WTC11 (cell line): ENCODE data around the gene ABCG8. TPM values are rescaled to one million over a fixed set of nuclear protein-coding genes. Genes with fewer than 3 reads are reported as not detected.

Experiments
- ATAC-seq: fragments of 200-7000 bp; cut with Tn5 transposase; 2 replicates; pipeline ENCODE4 v1.10.0; 2021; ENCODE audit warnings: mild to moderate bottlenecking, moderate library complexity
- CTCF ChIA-PET: fragments of 300-600 bp; sonication (Branson Sonifier 250); formaldehyde crosslinking; loops from one replicate; lab custom pipeline; 2021; ENCODE audit warnings: antibody characterized with exemption; lab: Charles Lee
- POLR2A ChIA-PET: fragments of 350-600 bp; sonication (Branson Sonifier 250); formaldehyde crosslinking; loops from one replicate; lab custom pipeline; 2021; ENCODE audit warnings: antibody characterized with exemption; lab: Charles Lee
- DNase-seq: peaks from one replicate; pipeline ENCODE4 v3.0.0; 2021; ENCODE audit warnings: low spot score
- H3K27ac Mint-ChIP-seq: 2 replicates; pipeline ENCODE4 v1.8.0; 2021; ENCODE audit warnings: mixed read lengths
- H3K27me3 Mint-ChIP-seq: 2 replicates; pipeline ENCODE4 v1.8.0; 2021; ENCODE audit warnings: low read depth, mild to moderate bottlenecking, moderate library complexity, mixed read lengths
- H3K36me3 Mint-ChIP-seq: 2 replicates; pipeline ENCODE4 v1.8.0; 2021; ENCODE audit warnings: mixed read lengths
- H3K4me1 Mint-ChIP-seq: 2 replicates; pipeline ENCODE4 v1.8.0; 2022; ENCODE audit warnings: mixed read lengths
- H3K4me3 Mint-ChIP-seq: 2 replicates; pipeline ENCODE4 v1.8.0; 2021; ENCODE audit warnings: mild to moderate bottlenecking, moderate library complexity, mixed read lengths
- H3K9me3 Mint-ChIP-seq: 2 replicates; pipeline ENCODE4 v1.8.0; 2021; ENCODE audit warnings: mixed read lengths
- CBFB ChIP-seq: sonication (generic); formaldehyde crosslinking; IDR thresholded peaks from 2 replicates; pipeline ENCODE4 v1.8.1; 2022; ENCODE audit warnings: mild to moderate bottlenecking, low read depth, missing genetic modification reagents
- ELF4 ChIP-seq: sonication (generic); formaldehyde crosslinking; IDR thresholded peaks from 2 replicates; pipeline ENCODE4 v1.8.1; 2022; ENCODE audit warnings: low read depth, mild to moderate bottlenecking, moderate library complexity, missing genetic modification reagents
- EMX1 ChIP-seq: fragments of 250-450 bp; sonication (Bioruptor Pico); IDR thresholded peaks from 2 replicates; pipeline ENCODE4 v1.8.0; 2021; ENCODE audit warnings: mild to moderate bottlenecking
- FOXK1 ChIP-seq: sonication (generic); formaldehyde crosslinking; IDR thresholded peaks from 2 replicates; pipeline ENCODE4 v1.8.0; 2022; ENCODE audit warnings: mild to moderate bottlenecking, moderate library complexity, missing genetic modification reagents
- HMGA2 ChIP-seq: fragments of 250-450 bp; sonication (Bioruptor Pico); IDR thresholded peaks from 2 replicates; pipeline ENCODE4 v1.4.0; 2021; ENCODE audit warnings: mild to moderate bottlenecking, moderate library complexity
- KAT7 ChIP-seq: sonication (generic); formaldehyde crosslinking; IDR thresholded peaks from 2 replicates; pipeline ENCODE4 v1.8.1; 2023; ENCODE audit warnings: missing genetic modification reagents, mild to moderate bottlenecking, borderline replicate concordance
- NFATC4 ChIP-seq: fragments of 250-450 bp; sonication (Bioruptor Pico); IDR thresholded peaks from 2 replicates; pipeline ENCODE4 v1.9.0; 2021; ENCODE audit warnings: mild to moderate bottlenecking
- NFYB ChIP-seq: sonication (generic); formaldehyde crosslinking; conservative IDR thresholded peaks from 2 replicates; pipeline ENCODE4 v1.8.0; 2022; ENCODE audit warnings: low read depth, missing genetic modification reagents
- RELA ChIP-seq: sonication (generic); formaldehyde crosslinking; IDR thresholded peaks from 2 replicates; pipeline ENCODE4 v1.8.1; 2022; ENCODE audit warnings: missing genetic modification reagents, mild to moderate bottlenecking, borderline replicate concordance
- RORB ChIP-seq: fragments of 250-450 bp; sonication (Bioruptor Pico); IDR thresholded peaks from 2 replicates; pipeline ENCODE4 v1.9.0; 2021; ENCODE audit warnings: mild to moderate bottlenecking
- SMAD4 ChIP-seq: sonication (generic); formaldehyde crosslinking; IDR thresholded peaks from 2 replicates; pipeline ENCODE4 v1.8.0; 2022; ENCODE audit warnings: mild to moderate bottlenecking, missing genetic modification reagents
- TEAD1 ChIP-seq: sonication (generic); formaldehyde crosslinking; IDR thresholded peaks from 2 replicates; pipeline ENCODE4 v1.8.0; 2022; ENCODE audit warnings: mild to moderate bottlenecking, missing genetic modification reagents
- ZBTB21 ChIP-seq: sonication (generic); formaldehyde crosslinking; IDR thresholded peaks from 2 replicates; pipeline ENCODE4 v1.8.1; 2023; ENCODE audit warnings: mild to moderate bottlenecking, missing genetic modification reagents, borderline replicate concordance
- ZNF138 ChIP-seq: sonication (generic); formaldehyde crosslinking; conservative IDR thresholded peaks from 2 replicates; pipeline ENCODE4 v1.8.1; 2022; ENCODE audit warnings: mild to moderate bottlenecking, moderate library complexity, missing genetic modification reagents
- ZNF317 ChIP-seq: sonication (generic); formaldehyde crosslinking; IDR thresholded peaks from 2 replicates; pipeline ENCODE4 v1.8.1; 2023; ENCODE audit warnings: low read depth, mild to moderate bottlenecking, moderate library complexity, missing genetic modification reagents, borderline replicate concordance
- ZNF671 ChIP-seq: fragments of 250-450 bp; sonication (Bioruptor Pico); IDR thresholded peaks from 2 replicates; pipeline ENCODE4 v1.8.0; 2021; ENCODE audit warnings: mild to moderate bottlenecking
- total RNA-seq: library from RNA; stranded (reverse); gene quantifications from 3 replicates; pipeline ENCODE4 v1.2.3, GENCODE V29; 2021
- TF ChIP-seq, protein P1 (sequence below): fragments of 250-450 bp; sonication (Bioruptor Pico); IDR thresholded peaks from 2 replicates; pipeline ENCODE4 v1.9.0; 2021; ENCODE audit warnings: mild to moderate bottlenecking, borderline replicate concordance
- TF ChIP-seq, protein P2 (sequence below): sonication (generic); formaldehyde crosslinking; IDR thresholded peaks from 2 replicates; pipeline ENCODE4 v1.8.1; 2022; ENCODE audit warnings: missing genetic modification reagents, borderline replicate concordance
- TF ChIP-seq, protein P3 (sequence below): sonication (generic); formaldehyde crosslinking; IDR thresholded peaks from 2 replicates; pipeline ENCODE4 v1.8.1; 2022; ENCODE audit warnings: mild to moderate bottlenecking, missing genetic modification reagents, moderate library complexity, borderline replicate concordance
- TF ChIP-seq, protein P4 (sequence below): sonication (generic); formaldehyde crosslinking; conservative IDR thresholded peaks from 2 replicates; pipeline ENCODE4 v1.8.1; 2022; ENCODE audit warnings: mild to moderate bottlenecking, missing genetic modification reagents
- TF ChIP-seq, protein P5 (sequence below): fragments of 200-600 bp; IDR thresholded peaks from 2 replicates; pipeline ENCODE4 v1.8.0; 2022; ENCODE audit warnings: antibody characterized with exemption
- TF ChIP-seq, protein P6 (sequence below): sonication (generic); formaldehyde crosslinking; IDR thresholded peaks from 2 replicates; pipeline ENCODE4 v1.8.0; 2023; ENCODE audit warnings: missing genetic modification reagents
- TF ChIP-seq, protein P7 (sequence below): sonication (generic); formaldehyde crosslinking; IDR thresholded peaks from 2 replicates; pipeline ENCODE4 v1.8.1; 2023; ENCODE audit warnings: mild to moderate bottlenecking, missing genetic modification reagents, moderate library complexity

Gene ABCG8
- total RNA-seq, 1 experiment from 2014 or later, result not detected

DNA sequence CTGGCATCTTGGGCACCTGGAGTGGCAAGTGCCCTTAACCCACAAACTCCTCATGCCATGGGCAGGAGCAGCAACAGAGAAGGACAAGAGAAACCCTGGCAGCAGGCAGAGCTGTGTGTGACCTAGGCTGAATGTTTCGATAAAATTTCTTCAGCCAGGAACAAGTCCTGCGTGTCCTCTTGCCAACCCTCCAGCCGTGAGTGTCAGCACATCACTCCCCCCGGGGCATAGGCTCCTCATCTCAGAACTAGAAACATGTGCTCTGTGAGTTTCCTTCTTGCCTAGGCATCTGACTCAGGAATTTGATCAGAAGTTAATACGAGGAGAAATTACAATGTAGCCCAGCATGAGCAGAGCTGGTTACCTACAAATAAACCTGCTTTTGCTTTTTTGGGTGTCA lies 2.2 kb downstream of the ABCG8 start (continued):
- TF ChIP-seq, protein P1, sequence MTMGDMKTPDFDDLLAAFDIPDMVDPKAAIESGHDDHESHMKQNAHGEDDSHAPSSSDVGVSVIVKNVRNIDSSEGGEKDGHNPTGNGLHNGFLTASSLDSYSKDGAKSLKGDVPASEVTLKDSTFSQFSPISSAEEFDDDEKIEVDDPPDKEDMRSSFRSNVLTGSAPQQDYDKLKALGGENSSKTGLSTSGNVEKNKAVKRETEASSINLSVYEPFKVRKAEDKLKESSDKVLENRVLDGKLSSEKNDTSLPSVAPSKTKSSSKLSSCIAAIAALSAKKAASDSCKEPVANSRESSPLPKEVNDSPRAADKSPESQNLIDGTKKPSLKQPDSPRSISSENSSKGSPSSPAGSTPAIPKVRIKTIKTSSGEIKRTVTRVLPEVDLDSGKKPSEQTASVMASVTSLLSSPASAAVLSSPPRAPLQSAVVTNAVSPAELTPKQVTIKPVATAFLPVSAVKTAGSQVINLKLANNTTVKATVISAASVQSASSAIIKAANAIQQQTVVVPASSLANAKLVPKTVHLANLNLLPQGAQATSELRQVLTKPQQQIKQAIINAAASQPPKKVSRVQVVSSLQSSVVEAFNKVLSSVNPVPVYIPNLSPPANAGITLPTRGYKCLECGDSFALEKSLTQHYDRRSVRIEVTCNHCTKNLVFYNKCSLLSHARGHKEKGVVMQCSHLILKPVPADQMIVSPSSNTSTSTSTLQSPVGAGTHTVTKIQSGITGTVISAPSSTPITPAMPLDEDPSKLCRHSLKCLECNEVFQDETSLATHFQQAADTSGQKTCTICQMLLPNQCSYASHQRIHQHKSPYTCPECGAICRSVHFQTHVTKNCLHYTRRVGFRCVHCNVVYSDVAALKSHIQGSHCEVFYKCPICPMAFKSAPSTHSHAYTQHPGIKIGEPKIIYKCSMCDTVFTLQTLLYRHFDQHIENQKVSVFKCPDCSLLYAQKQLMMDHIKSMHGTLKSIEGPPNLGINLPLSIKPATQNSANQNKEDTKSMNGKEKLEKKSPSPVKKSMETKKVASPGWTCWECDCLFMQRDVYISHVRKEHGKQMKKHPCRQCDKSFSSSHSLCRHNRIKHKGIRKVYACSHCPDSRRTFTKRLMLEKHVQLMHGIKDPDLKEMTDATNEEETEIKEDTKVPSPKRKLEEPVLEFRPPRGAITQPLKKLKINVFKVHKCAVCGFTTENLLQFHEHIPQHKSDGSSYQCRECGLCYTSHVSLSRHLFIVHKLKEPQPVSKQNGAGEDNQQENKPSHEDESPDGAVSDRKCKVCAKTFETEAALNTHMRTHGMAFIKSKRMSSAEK (CRISPR knock-in tag), result no peak
- TF ChIP-seq RORB (no peak), NFATC4 (CRISPR knock-in tag) (no peak), NFYB (no peak)
- TF ChIP-seq, protein P2, sequence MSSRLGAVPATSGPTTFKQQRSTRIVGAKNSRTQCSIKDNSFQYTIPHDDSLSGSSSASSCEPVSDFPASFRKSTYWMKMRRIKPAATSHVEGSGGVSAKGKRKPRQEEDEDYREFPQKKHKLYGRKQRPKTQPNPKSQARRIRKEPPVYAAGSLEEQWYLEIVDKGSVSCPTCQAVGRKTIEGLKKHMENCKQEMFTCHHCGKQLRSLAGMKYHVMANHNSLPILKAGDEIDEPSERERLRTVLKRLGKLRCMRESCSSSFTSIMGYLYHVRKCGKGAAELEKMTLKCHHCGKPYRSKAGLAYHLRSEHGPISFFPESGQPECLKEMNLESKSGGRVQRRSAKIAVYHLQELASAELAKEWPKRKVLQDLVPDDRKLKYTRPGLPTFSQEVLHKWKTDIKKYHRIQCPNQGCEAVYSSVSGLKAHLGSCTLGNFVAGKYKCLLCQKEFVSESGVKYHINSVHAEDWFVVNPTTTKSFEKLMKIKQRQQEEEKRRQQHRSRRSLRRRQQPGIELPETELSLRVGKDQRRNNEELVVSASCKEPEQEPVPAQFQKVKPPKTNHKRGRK (CRISPR knock-in tag), result no peak
- TF ChIP-seq, all 79 proteins: peak for 0

DNA sequence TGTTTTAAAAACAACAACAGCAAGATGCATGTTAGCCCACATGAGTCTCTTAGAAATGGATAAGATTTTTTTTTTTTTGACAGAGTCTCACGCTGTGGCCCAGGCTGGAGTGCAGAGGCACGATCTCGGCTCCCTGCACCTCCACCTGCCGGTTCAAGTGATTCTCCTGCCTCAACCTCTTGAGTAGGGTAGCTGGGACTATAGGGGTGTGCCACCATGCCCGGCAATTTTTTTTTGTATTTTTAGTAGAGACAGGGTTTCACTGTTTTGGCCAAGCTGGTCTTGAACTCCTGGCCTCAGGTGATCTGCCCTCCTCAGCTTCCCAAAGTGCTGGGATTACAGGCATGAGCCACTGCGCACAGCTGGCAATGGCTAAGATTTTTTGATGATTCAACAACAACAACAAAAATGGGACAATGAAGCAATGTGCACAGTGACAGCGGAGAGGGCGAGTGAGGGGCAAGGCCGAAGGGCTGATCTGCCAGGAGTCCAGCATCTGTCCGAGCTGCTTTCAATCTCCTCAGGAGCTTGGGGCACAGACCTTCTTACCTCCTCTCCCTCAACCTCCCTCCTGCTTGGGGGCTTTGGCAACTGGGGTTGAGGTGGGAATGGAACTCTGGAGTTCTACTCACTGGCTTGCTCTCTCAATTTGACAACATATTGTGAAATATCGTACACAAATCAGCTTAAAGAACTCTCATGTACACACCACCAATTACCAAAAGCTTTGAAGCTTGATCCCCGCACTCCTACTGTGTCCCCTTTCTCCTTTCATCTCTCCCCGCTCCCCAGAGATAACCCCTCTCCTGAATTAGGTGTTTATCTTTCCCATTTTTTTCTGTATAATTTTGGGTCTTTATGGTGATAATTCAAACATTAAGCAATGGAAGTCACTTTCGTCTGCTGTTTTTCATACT lies 3.4 kb downstream of the ABCG8 start:
- peaks cover 8% of the 10 kb centered on the region for H3K4me1 Mint-ChIP-seq
- no peaks in the 10 kb centered on the region for H3K27me3 Mint-ChIP-seq
- ATAC-seq (no peak), DNase-seq (no peak)
- no peak overlapping the region for H3K4me3 Mint-ChIP-seq
- H3K27ac Mint-ChIP-seq, result no peak overlapping the region
- POLR2A ChIA-PET, result no interaction called here
- TF ChIP-seq ZNF671 (CRISPR knock-in tag), result no peak
- no peak for TF ChIP-seq EMX1
- TF ChIP-seq, protein P3, sequence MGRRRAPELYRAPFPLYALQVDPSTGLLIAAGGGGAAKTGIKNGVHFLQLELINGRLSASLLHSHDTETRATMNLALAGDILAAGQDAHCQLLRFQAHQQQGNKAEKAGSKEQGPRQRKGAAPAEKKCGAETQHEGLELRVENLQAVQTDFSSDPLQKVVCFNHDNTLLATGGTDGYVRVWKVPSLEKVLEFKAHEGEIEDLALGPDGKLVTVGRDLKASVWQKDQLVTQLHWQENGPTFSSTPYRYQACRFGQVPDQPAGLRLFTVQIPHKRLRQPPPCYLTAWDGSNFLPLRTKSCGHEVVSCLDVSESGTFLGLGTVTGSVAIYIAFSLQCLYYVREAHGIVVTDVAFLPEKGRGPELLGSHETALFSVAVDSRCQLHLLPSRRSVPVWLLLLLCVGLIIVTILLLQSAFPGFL (CRISPR knock-in tag), result no peak
- TF ChIP-seq, protein P4, sequence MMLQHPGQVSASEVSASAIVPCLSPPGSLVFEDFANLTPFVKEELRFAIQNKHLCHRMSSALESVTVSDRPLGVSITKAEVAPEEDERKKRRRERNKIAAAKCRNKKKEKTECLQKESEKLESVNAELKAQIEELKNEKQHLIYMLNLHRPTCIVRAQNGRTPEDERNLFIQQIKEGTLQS (CRISPR knock-in tag), result no peak
- TF ChIP-seq SMAD4 (CRISPR knock-in tag), result no peak
- no peak for TF ChIP-seq KAT7 (CRISPR knock-in tag)
- TF ChIP-seq ZNF138, result no peak
- no peak for TF ChIP-seq NFYB
- no peak for TF ChIP-seq TEAD1
- TF ChIP-seq ZBTB21 (CRISPR knock-in tag), result no peak
- TF ChIP-seq ELF4 (CRISPR knock-in tag), result no peak
- TF ChIP-seq, protein P5, sequence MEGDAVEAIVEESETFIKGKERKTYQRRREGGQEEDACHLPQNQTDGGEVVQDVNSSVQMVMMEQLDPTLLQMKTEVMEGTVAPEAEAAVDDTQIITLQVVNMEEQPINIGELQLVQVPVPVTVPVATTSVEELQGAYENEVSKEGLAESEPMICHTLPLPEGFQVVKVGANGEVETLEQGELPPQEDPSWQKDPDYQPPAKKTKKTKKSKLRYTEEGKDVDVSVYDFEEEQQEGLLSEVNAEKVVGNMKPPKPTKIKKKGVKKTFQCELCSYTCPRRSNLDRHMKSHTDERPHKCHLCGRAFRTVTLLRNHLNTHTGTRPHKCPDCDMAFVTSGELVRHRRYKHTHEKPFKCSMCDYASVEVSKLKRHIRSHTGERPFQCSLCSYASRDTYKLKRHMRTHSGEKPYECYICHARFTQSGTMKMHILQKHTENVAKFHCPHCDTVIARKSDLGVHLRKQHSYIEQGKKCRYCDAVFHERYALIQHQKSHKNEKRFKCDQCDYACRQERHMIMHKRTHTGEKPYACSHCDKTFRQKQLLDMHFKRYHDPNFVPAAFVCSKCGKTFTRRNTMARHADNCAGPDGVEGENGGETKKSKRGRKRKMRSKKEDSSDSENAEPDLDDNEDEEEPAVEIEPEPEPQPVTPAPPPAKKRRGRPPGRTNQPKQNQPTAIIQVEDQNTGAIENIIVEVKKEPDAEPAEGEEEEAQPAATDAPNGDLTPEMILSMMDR, result no peak
- TF ChIP-seq, protein P6, sequence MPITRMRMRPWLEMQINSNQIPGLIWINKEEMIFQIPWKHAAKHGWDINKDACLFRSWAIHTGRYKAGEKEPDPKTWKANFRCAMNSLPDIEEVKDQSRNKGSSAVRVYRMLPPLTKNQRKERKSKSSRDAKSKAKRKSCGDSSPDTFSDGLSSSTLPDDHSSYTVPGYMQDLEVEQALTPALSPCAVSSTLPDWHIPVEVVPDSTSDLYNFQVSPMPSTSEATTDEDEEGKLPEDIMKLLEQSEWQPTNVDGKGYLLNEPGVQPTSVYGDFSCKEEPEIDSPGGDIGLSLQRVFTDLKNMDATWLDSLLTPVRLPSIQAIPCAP (CRISPR knock-in tag), result no peak
- no peak for TF ChIP-seq HMGA2 (CRISPR knock-in tag)
- TF ChIP-seq, protein P7, sequence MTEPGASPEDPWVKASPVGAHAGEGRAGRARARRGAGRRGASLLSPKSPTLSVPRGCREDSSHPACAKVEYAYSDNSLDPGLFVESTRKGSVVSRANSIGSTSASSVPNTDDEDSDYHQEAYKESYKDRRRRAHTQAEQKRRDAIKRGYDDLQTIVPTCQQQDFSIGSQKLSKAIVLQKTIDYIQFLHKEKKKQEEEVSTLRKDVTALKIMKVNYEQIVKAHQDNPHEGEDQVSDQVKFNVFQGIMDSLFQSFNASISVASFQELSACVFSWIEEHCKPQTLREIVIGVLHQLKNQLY (CRISPR knock-in tag), result no peak
- TF ChIP-seq FOXK1 (CRISPR knock-in tag), result no peak
- no peak for TF ChIP-seq RELA (CRISPR knock-in tag)
- no peak for TF ChIP-seq RORB
- TF ChIP-seq CBFB (CRISPR knock-in tag), result no peak
- TF ChIP-seq ZNF317 (CRISPR knock-in tag), result no peak
- H3K9me3 Mint-ChIP-seq, result no peaks in the 10 kb centered on the region
- CTCF ChIA-PET, result interaction anchor here (2.3 kb wide), 1 partner anchor 36 kb away, joined by 5 read pairs; no protein-coding TSS in a partner anchor
- no peaks in the 10 kb centered on the region for H3K36me3 Mint-ChIP-seq
